Stimulated activated CD8-positive, alpha-beta memory T cell treated with anti-CD3 and anti-CD28 coated beads, Interleukin-15, amount 100 ng/mL, for 24 hours (primary cell): ENCODE data around the gene SELPLG.
"Not testable (repeated sequence)": the region's sequence is repeated elsewhere in the genome, so short reads cannot be mapped to it uniquely, and the experiment has no call there.

Experiments
- DNase-seq: peaks from one replicate; pipeline ENCODE4 v3.0.0-alpha.2; 2020; ENCODE audit warnings: low read depth

Gene SELPLG

DNA sequence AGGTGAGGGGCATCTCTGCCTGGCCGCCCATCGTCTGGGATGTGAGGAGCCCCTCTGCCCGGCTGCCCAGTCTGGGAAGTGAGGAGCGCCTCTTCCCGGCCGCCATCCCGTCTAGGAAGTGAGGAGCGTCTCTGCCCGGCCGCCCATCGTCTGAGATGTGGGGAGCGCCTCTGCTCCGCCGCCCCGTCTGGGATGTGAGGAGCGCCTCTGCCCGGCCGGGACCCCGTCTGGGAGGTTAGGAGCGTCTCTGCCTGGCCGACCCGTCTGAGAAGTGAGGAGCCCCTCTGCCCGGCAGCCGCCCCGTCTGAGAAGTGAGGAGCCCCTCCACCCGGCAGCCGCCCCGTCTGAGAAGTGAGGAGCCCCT lies 22.1 kb upstream of the SELPLG start:
- DNase-seq, result not testable (repeated sequence)

DNA sequence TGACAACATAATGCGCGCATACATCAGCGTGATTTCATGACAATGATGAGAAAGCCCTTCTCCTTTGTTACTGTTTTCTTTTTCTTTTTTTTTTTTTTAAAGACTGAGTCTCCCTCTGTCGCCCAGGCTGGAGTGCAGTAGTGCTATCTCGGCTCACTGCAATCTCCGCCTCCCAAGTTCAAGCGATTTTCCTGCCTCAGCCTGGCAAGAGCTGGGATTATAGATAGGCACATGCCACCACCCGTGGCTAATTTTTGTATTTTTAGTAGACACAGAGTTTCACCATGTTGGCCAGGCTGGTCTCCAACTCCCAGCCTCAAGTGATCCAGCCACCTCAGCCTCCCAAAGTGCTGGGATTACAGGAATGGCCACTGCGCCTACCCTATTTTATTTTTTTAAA lies 20.9 kb upstream of the SELPLG start:
- DNase-seq, result not testable (repeated sequence)

DNA sequence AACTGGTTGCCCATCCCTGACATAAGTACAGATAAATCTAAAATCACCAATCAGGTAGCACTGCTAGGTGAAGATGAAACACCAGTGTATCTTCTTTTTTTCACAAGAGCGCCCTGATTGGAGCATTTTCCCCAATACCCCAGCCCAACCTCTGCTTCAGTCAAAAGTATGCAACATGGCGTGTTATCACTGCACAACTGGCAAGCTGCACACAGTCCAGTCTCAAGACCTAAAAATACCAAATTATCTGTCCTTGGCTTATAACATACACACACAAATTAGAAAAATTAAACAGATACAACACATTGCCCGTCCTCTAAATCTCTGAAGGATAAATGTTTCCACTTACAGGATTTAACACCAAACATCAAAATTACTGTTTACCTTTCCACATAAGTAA lies 20.2 kb upstream of the SELPLG start:
- DNase-seq, result no peak

DNA sequence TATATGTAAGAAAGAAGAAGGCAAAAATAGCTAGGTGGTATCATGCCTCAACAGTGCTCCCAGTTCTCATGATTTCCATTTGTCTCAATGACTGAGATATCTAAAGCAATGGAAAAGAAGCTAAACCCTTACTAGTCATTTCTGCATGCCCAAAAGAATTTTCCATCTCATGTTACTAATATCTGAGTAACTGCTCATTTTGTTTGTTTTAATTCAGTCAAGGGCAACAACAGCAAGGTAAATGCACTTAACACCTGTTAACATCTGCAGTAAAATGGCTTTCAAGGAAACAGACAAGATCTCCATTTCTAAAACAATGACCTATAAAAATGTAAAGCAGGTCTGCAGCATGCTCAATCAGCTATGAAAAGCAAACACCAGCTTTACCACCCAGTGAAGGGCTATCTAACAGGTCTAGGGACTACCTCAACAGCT lies 19.4 kb upstream of the SELPLG start:
- no peak for DNase-seq

DNA sequence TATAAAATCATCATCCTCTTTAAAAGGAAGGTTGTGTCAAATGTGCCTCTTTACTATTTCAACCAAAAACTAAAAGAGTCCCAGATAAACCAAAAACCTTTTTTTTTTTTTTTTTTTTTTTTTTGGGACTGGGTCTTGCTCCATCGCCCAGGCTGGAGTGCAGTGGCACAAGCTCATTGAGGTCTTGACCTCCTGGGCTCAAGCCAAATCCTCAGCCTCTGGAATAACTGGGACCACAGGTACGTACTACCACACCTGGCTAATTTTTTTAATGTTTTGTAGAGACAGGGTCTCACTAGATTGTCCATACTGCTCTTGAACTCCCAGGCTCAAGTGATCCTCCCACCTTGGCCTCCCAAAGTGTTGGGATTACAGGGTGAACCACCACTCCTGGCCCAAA lies 16.4 kb upstream of the SELPLG start:
- no peak for DNase-seq

DNA sequence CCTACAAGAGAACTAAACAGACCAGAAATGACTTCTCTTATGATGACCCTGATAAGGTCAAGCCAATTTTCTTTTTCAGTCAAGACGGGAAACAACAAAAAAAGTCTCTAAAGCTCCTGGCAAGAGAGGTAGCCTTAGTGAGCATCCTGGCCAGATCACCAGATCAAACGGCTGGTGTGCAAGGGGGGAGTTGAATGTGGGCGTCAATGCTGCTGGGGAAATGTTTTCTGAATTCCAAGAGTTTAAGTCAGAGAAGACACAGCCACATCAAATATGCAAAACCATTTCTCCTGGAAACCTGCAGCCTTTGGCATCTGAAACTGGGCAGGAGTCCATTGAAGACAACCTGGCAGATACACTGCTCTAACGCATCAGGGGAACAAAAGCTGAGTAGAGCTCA lies 16.0 kb upstream of the SELPLG start:
- no peak for DNase-seq

DNA sequence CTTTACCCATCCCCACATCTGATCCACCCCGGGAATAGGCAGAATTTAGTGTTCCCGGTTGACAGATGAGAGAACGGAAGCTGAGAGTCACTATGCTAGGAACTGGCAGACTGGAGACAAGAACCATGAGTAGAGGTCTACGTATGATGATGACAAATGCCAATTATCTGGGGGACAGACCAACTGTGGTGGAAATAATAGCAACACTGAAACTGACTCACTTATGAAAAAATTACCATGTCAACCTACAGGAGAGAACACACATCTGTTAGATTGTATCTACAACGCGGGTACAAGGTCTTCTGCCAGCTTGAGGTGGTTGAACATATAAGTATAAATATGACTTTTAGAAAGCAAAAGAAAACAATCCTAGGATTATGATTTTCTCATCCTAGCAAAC lies 15.4 kb upstream of the SELPLG start:
- DNase-seq, result no peak

DNA sequence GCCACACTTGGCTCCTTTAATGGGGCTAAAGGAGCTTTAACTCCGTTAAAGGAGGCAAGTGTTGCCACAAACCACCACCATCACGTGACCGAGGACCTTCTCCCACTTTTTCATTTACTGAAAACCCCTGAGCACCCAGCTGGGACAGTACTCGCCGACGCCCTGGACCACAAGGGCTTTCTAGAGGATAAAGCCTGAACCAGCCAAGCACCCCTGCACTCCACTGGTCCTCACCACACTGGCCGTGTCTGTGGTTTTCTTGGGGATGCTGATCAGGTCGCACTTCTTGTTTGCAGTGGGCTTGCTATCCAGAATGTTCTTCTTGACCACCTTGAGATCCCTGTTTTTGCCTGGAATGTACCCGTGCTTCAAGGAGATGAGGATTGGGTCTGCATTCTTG lies 14.7 kb upstream of the SELPLG start:
- no peak for DNase-seq

DNA sequence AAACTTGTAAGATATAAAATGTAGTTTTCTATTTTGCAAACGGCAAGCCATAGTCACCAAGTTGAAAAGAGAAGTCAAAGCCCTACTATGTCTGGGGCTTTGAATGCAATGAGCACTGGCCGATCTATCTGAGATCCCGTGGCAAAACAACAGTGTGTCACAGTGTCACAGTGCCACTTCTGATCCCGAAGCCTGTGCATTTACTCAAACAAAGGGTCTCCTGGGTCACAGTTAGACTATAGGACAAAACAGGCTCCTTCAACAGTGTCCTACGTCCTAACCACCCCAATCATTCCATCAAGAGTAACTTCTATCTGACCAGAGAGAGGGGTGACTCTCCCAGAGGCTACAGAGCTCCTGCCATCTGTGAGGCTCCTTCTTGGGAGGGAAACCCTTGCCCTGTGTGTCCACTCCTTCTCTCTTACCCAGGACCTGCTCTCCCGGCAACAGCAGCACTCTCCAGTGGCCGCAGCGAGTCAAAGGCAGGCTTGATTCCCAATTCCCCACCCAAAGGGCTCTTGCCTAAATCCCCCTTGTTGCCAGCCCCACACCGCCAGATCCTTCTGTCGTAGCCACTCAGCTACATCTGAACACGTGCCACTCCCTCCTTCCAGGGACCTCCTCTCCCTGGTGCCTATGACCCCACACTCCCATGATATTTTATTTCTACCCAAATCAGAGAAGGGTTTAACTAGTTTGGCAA lies 14.0 kb upstream of the SELPLG start:
- no peak for DNase-seq

DNA sequence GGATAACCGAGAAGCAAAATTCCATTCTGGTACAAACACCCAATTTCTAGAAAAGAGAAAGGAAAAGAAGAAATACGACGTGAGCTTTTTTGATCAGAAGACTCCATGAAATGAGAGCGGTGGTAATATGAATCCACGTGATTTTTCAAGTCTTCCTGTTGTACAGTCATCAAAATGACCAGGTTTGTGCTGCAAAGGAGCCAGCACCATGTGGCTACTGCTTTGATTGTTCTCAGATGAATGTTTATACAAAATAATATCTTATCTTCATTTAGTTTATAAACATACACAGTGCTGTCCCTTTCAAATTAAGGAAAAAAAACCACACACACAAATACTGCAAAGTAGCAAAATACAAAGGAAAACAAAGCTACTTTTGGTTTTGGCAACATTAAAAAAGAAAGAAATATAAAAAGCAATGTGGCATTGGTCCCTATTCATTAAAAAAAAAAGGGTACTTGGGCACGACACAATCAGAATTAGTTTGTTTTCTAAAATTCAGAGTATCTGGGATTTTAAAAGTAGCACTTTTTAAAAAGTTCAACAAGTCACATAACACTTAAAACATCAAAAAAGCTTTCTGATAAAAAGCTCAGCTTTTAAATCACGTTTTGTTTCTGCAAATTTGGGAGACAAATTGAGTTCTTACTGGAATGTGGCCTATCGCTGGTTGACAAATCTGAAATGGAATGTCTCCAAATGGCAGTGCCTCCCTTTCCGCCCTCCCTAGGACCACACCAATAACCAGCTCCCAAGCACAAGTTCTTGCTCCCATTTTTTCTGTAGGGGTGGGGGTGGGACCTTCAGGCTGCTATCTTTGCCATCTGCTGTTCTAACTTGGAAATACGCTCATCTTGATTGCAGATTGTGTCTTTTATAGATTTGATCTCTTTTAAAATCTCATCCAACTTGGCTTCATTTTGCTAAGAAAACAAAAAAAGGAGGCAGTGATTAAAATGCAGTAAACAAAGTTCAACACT lies 13.2 kb upstream of the SELPLG start:
- no peak for DNase-seq

DNA sequence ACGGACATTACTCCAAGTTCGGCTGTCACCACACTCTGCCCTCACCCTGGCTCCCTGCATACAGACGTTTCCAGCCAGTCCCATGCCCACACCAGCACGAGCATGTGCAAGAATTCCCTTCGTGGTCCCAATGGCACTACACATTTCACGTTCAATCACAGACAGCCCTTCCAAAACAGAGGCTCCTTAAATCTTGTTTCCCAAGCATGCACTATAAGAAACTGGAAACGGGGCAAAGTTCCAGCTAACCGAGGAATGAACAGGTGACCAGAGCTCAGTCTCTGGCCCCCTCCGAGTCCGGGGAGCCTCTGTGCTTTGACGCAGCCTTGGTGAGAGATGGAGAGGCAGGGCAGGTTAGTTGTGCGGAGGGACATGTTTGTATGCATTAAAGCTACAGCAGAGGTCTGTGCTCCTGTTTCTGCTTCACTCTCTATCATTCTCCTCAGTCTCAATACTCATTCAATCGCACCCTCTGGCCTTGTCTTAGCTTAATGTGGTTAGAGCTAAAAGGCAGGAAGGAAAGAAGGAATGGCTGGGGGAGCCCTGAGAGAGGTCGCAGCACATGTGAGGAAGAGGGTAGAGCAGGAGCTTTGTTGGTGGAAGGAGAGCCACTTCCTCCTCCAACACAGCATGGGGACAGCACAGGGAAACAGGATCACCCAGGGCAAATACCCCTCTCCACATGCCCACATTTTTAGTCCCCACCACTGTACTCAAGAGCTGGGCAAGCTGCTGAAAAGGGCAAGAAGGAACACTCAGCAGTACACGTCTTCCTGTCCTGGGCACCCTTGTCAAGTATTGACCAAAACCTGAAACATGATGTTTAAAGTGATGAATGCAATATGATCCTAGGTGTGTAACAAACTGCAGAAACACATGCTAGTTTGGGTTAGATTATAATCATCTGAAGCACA lies 12.2 kb upstream of the SELPLG start:
- no peak for DNase-seq

DNA sequence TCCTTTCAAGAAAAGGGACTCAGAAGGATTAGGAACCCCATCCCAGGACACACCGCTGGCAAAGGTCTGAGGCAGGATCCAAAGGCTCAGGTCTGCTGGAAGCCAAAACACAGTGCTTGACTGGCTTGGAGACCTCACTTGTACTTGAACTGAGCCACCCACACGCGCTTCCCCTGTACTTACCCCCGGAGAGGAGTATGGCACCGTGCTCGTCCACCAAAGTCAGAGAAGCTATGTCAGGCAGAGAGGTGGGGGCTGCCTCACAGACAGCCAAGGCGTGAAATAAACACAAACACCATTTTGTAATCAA lies 11.1 kb upstream of the SELPLG start:
- DNase-seq, result no peak

DNA sequence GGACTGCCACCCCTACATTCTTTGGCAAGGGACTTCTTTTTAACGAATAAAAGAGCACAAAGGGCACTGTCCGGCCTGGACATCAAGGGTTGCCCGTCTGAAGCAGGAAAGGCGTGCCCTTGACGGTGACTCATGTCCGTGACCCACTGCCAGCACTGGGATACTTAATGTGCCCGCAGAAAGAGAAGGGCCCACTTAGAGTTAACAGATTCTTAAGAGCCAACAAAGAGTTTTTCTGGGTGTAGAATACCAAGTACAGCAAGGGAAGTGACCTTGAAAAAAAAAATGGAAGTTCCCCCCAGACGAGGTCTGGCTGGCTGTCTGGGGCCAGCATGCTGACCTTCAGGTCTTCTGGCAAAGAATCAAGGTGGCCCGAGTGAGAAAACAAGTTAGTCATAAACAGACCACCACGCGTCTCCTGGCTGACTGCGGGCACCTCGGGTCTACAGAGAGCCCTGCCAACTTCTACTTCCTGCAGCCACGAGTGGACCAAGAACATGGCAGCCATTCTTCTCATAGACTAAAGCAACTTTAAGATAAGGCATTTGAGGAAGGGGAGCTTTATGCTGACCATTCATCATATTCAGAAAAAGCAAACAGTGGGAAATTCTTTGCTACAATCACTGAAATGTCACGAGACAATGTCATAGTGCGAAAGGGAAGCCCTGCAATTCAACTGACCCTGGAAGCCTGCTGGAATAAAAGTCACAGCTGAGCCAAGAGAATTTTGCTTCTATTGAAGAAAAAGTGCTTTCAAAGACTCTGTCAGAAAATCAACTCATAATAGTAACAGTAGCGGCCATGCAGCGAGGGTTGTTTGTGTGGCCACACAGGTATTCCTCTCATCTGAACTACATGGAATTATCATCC lies 10.5 kb upstream of the SELPLG start:
- no peak for DNase-seq

DNA sequence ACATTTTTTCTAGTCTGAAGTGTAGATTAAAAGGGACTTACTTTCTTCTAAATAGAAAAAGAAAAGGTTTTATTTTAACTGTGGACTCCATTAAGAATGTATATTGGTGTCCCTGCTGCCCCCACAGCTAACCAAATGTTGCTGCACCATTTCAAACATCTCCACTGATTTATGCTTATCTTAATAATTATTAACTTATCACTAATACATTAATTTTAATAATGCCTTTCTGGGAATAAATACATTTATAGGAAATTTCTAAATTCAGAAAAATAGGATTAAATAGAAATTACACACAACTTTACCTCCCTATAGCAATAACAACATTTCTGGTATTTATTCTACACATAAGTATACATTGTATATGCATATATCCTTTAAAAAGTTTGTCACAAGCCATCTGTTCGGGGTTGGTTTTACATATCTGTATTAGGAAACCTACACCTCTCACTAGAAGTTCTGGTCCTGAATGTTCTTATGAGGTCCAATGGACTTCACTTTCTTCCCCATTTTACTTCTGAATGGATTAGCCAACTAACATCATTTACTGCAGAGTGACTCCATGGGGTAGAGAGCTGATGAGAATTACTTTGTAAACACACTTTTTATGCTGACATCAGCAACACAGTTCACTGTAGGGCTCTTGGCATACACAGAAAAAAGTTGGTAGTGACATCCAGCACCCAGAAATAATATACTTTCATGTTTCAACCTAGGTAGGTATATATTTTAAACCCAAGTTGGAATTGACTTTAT lies 9.4 kb upstream of the SELPLG start:
- no peak for DNase-seq

DNA sequence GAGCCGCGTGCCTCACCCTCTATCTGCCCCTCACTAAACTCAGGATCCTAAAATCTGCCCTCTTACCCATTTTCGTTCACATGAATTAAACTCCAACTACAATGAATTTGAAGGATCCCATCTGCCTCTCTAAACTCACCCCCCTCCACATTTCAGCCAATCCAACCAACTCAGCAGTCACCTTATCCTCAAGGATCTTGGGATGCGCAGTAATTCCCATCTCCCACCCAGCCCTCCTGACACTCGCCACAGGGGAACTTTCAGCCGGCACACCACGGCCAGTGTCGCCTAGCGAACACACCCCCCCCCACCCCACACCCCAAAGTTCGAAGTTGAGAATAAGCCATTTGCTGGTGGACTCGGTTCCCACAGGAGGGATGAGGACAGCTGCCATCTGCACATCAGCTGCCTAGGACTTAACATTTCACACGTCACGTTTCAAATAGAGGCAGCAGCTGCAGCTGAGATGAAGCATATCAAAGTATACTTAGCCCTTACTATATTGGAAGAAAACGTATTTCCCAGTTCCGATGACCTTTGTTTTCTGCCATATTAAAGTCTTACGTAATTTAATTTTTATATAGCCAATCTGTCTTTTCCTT lies 8.7 kb upstream of the SELPLG start:
- no peak for DNase-seq

DNA sequence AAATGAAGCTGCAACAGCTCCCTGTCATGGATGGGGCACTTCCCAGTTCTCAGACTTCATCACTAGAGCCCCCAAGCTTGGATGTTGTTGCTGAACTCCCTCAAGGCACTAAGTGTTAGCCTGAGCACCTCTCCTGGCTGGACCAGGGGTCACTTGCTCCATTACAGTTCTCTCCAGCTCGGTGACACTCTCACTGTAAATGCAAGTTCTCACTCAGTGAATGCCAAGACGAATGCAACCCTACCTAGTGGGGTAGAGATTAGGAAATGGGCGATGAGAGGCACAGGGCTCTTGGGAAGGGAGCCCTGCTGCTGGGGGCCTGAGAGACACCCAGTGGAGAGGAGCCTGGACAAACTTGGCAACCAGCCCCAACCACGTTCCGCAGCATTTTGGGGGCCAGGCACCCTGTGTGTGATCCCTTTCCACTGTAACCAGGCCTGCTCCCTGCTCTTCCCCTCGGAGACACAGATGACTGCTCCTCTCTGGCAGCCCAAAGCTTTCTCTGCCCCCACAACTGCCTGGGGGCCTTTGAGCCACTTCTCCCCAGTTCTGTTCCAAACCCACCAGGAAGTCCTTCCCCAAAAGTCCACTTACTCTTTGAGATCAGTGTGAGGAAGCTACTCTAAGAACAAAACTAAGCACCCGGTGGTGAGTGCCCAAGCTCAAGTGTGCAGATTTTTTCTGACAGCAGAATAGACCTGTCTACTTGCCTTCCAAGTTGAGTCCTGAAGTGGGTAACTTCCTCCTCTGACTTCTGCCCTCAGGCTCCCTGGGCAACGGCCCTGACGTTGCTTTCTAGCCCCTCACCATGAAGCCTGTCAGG lies 8.0 kb upstream of the SELPLG start:
- DNase-seq, result no peak

DNA sequence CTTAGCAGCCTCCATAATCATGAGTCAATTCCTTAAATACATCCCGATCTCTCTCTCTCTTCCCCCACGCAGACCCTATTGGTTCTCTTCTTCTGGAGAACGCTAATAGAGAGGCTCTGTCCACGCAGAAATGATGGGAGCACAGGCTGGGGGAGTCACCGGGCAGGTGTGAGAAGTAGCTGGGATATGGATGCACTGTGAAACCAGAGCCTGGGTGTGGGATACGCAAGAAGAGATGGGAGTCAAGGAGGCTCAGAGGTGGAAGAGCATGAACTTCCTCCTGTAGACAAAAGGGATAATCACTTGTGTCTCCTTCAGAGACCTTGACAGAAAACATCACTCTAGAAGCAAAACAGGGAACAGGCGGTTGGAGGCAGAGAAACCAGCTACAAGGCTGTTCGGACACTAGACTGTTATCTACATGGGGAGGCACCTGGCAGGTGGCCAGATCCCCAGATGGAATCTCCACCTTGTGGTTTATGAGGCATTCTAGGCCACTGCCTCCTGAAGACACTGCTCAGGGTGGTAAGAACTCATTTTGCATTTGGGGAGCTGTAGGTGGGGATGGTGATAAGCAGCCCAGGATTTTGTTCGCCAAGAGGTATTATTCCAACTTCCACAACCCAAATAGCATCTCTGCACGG lies 7.2 kb upstream of the SELPLG start:
- DNase-seq, result no peak

DNA sequence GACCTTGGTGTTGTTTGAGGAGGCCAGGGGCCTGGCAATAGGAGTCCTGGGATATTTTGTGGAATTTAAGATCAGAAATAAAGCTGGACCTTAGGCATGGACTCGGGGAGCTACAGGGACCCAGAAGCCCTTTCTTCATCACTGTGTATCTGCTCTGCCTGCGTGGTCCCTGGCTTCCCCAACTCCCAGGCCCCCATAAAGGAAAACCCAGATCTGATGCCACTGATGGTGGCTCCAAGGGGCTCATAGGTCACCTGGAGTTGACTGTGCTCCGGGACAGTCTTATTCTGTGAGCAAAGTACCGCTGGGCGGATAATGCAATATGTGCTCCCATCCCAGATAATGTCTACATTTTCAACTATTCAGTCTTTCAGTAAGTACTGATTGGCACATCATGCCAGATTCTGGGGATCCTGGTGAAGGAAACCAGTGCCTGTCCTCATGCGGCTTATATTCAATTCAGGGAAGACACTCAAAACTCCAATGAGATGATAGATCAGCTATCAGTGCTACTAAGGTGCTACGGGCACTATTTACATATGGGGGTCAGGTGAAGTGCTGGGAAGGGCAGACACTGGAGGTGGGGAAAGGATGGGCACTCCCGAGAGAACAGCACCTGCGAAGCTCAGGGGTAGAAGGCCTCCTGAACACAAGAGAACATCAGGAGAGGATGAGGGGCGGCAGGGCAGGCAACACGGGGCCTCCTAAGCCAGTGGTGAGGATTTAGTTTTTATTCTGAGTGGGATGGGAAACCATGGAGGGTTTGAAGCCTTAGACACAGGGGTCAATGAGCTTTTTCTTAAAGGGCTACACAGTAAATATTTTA lies 5.5 kb upstream of the SELPLG start:
- no peak for DNase-seq
